Ishikawa (cell line): ENCODE measurements around the gene TBC1D24.

Source experiments
- CEBPB ChIP-seq: IDR thresholded peaks from 2 replicates; pipeline ENCODE4 v1.6.1; 2012
- CREB1 ChIP-seq: IDR thresholded peaks from 2 replicates; pipeline ENCODE4 v1.6.1; 2012; ENCODE audit warnings: low read depth
- EGR1 ChIP-seq: IDR thresholded peaks from 2 replicates; pipeline ENCODE4 v1.6.1; 2012
- EP300 ChIP-seq: IDR thresholded peaks from 2 replicates; pipeline ENCODE4 v1.6.1; 2012; ENCODE audit warnings: borderline replicate concordance
- MAX ChIP-seq: IDR thresholded peaks from 2 replicates; pipeline ENCODE4 v1.6.1; 2012
- RAD21 ChIP-seq: IDR thresholded peaks from 2 replicates; pipeline ENCODE4 v1.6.1; 2012; ENCODE audit warnings: low read depth
- TAF1 ChIP-seq: IDR thresholded peaks from 2 replicates; pipeline ENCODE4 v1.6.1; 2012; ENCODE audit warnings: low read depth, mild to moderate bottlenecking
- TCF12 ChIP-seq: IDR thresholded peaks from 2 replicates; pipeline ENCODE4 v1.6.1; 2012; ENCODE audit warnings: low read depth
- USF1 ChIP-seq: IDR thresholded peaks from 2 replicates; pipeline ENCODE4 v1.6.1; 2012
- YY1 ChIP-seq: IDR thresholded peaks from 2 replicates; pipeline ENCODE4 v1.6.1; 2012; ENCODE audit warnings: low read depth
- ZBTB7A ChIP-seq: IDR thresholded peaks from 2 replicates; pipeline ENCODE4 v1.6.1; 2012; ENCODE audit warnings: low read depth
- TF ChIP-seq, protein P1 (sequence below): IDR thresholded peaks from 2 replicates; pipeline ENCODE4 v1.6.1; 2012; ENCODE audit warnings: low read depth, mild to moderate bottlenecking

DNA sequence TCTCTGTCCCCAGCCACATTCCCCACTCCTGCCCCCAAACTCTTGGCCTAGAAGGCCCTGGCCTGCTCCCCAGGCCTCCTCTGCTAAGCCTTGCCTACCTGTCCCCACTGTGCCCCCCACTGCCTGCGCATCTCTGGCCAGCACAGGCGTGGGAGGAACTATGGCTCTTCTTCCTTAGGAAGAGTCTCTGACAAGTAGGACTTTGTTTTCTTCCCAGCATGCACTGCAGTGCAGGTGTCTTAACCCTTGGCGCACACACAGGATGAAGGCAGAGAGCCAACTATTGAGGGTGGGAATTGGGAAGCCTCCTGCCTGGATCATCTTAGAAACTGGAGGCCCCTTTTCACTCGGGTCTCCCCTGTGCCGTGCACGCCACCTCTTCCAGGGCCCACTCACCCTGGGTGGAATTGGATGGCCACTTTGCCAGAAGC lies 48.9 kb downstream of the TBC1D24 start:
- TF ChIP-seq, protein P1, sequence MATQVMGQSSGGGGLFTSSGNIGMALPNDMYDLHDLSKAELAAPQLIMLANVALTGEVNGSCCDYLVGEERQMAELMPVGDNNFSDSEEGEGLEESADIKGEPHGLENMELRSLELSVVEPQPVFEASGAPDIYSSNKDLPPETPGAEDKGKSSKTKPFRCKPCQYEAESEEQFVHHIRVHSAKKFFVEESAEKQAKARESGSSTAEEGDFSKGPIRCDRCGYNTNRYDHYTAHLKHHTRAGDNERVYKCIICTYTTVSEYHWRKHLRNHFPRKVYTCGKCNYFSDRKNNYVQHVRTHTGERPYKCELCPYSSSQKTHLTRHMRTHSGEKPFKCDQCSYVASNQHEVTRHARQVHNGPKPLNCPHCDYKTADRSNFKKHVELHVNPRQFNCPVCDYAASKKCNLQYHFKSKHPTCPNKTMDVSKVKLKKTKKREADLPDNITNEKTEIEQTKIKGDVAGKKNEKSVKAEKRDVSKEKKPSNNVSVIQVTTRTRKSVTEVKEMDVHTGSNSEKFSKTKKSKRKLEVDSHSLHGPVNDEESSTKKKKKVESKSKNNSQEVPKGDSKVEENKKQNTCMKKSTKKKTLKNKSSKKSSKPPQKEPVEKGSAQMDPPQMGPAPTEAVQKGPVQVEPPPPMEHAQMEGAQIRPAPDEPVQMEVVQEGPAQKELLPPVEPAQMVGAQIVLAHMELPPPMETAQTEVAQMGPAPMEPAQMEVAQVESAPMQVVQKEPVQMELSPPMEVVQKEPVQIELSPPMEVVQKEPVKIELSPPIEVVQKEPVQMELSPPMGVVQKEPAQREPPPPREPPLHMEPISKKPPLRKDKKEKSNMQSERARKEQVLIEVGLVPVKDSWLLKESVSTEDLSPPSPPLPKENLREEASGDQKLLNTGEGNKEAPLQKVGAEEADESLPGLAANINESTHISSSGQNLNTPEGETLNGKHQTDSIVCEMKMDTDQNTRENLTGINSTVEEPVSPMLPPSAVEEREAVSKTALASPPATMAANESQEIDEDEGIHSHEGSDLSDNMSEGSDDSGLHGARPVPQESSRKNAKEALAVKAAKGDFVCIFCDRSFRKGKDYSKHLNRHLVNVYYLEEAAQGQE: no peak
- TF ChIP-seq CREB1 (no peak), RAD21 (no peak), YY1 (no peak), TCF12 (no peak), MAX (no peak), CEBPB (no peak), USF1 (no peak), EGR1 (no peak), TAF1 (no peak), ZBTB7A (no peak), EP300 (no peak)
